HepG2 (cell line): Measurements from ENCODE around the gene EMC10. TPM values are rescaled to one million over a fixed set of nuclear protein-coding genes. Genes with fewer than 3 reads are reported as not detected.

ENCODE experiments used
- MBD4 ChIP-seq: IDR thresholded peaks from 2 replicates; pipeline ENCODE4 v1.6.1; 2012; ENCODE audit warnings: low read length, inconsistent platforms, borderline replicate concordance
- MEIS2 ChIP-seq: sonication (generic); formaldehyde crosslinking; IDR thresholded peaks from 2 replicates; pipeline ENCODE4 v1.9.0; 2021; ENCODE audit warnings: mild to moderate bottlenecking, missing genetic modification reagents
- MXI1 ChIP-seq: IDR thresholded peaks from 3 replicates; pipeline ENCODE4 v1.6.1; 2012; ENCODE audit warnings: low read depth, low read length, inconsistent platforms, borderline replicate concordance
- NR2F6 ChIP-seq, 2 experiments: IDR thresholded peaks; 2 replicates each; pipeline ENCODE4 v1.6.1; 2016; ENCODE audit warnings: antibody characterized with exemption in 1 of 2, mild to moderate bottlenecking in 1 of 2
- RAD21 ChIP-seq: fragments of 450-650 bp; formaldehyde crosslinking; IDR thresholded peaks from 2 replicates; pipeline ENCODE4 v1.5.0; 2020; ENCODE audit warnings: mild to moderate bottlenecking
- RXRA ChIP-seq: sonication (generic); formaldehyde crosslinking; IDR thresholded peaks from 2 replicates; pipeline ENCODE4 v1.5.1; 2020; ENCODE audit warnings: missing genetic modification reagents
- SALL1 ChIP-seq: sonication (generic); formaldehyde crosslinking; IDR thresholded peaks from 2 replicates; pipeline ENCODE4 v1.8.0; 2022; ENCODE audit warnings: mild to moderate bottlenecking, missing genetic modification reagents
- SMC3 ChIP-seq: IDR thresholded peaks from 2 replicates; pipeline ENCODE4 v1.6.1; 2011; ENCODE audit warnings: low read length, improper control_type of control experiment
- SSRP1 ChIP-seq: IDR thresholded peaks from 2 replicates; pipeline ENCODE4 v1.6.1; 2016; ENCODE audit warnings: control low read depth
- TBX3 ChIP-seq: fragments of 450-650 bp; IDR thresholded peaks from 2 replicates; pipeline ENCODE4 v1.6.1; 2017; ENCODE audit warnings: antibody characterized with exemption, mild to moderate bottlenecking, inconsistent platforms, borderline replicate concordance
- ZFX ChIP-seq: sonication (generic); formaldehyde crosslinking; IDR thresholded peaks from 2 replicates; pipeline ENCODE4 v1.4.0; 2020; ENCODE audit warnings: mild to moderate bottlenecking, low read depth, missing genetic modification reagents, moderate library complexity
- ZNF20 ChIP-seq: sonication (generic); formaldehyde crosslinking; IDR thresholded peaks from 2 replicates; pipeline ENCODE4 v1.4.0; 2020; ENCODE audit warnings: mild to moderate bottlenecking, moderate library complexity, missing genetic modification reagents
- ZNF740 ChIP-seq: sonication (generic); formaldehyde crosslinking; IDR thresholded peaks from 2 replicates; pipeline ENCODE4 v1.4.0; 2020; ENCODE audit warnings: missing genetic modification reagents
- ZSCAN22 ChIP-seq: sonication (generic); formaldehyde crosslinking; IDR thresholded peaks from 2 replicates; pipeline ENCODE4 v1.4.0; 2020; ENCODE audit warnings: mild to moderate bottlenecking, missing genetic modification reagents
- ZSCAN30 ChIP-seq: sonication (generic); formaldehyde crosslinking; IDR thresholded peaks from 2 replicates; pipeline ENCODE4 v1.5.0; 2020; ENCODE audit warnings: mild to moderate bottlenecking, missing genetic modification reagents
- polyA plus RNA-seq, 8 experiments: library from polyadenylated mRNA; depleted of rRNA in 3 of 8; stranded (reverse) in 7 of 8; unstranded in 1 of 8; fragments of >200 nt; fragmentation: Illumina TruSeq in 4 of 8; extraction: Trizol in 4 of 8; gene quantifications; 2 replicates each; pipeline versions ENCODE4 v1.2.1 to v1.2.3, GENCODE V29; 2011 to 2016; ENCODE audit warnings: low read depth in 4 of 8, missing spikeins in 1 of 8, mixed read lengths in 1 of 8; ENCODE audit not compliant: insufficient read depth in 1 of 8
- total RNA-seq, 5 experiments: library from RNA; depleted of rRNA; stranded (reverse); fragments of >200 nt; fragmentation: Illumina TruSeq; extraction: Trizol; gene quantifications; 2 replicates each; pipeline ENCODE4 v1.2.3, GENCODE V29; 2016; ENCODE audit warnings: low read depth in 1 of 5
- TF ChIP-seq, protein P1 (sequence below): sonication (generic); formaldehyde crosslinking; IDR thresholded peaks from 2 replicates; pipeline ENCODE4 v1.9.0; 2021; ENCODE audit warnings: missing genetic modification reagents, borderline replicate concordance
- TF ChIP-seq, protein P2 (sequence below): sonication (generic); formaldehyde crosslinking; IDR thresholded peaks from 2 replicates; pipeline ENCODE4 v1.4.0; 2020; ENCODE audit warnings: missing genetic modification reagents, borderline replicate concordance
- TF ChIP-seq, protein P3 (sequence below): IDR thresholded peaks from 2 replicates; pipeline ENCODE4 v1.6.1; 2018; ENCODE audit warnings: missing genetic modification reagents, mild to moderate bottlenecking, missing compliant biosample characterization
- TF ChIP-seq, protein P4 (sequence below): sonication (generic); formaldehyde crosslinking; IDR thresholded peaks from 2 replicates; pipeline ENCODE4 v1.5.0; 2020; ENCODE audit warnings: mild to moderate bottlenecking, missing genetic modification reagents, moderate library complexity

The EMC10 gene
- total and polyA plus RNA-seq, 2 of the 13 experiments (the other 11 are each of a cell fraction or from before 2014, with no cell fraction given): not detected

DNA sequence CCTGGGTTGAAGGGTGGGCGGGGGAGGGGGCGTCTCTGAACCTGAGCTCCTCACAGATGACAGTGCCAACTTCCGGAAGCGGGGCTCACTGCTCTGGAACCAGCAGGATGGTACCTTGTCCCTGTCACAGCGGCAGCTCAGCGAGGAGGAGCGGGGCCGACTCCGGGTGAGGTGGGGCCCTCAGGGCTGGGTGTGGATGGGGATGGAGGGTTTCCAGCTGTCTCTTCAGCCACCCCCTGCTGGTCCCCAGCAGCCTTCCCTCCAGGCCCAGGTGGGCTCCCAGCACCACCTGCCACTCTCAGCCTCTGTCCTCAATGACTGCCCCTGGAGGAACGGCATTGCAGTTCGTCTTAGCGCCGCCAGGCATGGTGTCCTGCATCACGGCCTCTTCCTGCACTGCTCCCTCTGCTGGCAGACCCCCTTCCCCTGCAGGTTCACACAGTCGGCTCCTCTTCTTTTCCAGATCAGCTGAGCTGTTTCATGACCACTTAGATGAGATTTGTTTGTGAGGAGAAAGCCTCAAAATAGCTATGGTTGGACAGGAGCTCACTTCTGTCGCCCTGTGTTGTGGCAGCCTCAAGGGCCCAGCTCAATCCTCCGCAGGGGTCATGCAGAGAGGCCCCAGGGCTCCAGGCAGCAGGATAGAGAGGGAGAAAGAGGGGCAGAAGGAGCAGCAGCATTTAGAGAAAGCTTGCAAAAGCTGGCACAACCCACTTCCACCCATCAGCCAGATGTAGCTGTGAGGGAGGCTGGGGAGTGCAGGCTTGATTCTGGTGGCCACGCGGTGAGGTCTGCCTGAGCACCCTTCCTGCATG lies 2.8 kb downstream of the EMC10 start (continued):
- no peak for TF ChIP-seq ZSCAN30 (CRISPR knock-in tag)
- TF ChIP-seq, protein P1, sequence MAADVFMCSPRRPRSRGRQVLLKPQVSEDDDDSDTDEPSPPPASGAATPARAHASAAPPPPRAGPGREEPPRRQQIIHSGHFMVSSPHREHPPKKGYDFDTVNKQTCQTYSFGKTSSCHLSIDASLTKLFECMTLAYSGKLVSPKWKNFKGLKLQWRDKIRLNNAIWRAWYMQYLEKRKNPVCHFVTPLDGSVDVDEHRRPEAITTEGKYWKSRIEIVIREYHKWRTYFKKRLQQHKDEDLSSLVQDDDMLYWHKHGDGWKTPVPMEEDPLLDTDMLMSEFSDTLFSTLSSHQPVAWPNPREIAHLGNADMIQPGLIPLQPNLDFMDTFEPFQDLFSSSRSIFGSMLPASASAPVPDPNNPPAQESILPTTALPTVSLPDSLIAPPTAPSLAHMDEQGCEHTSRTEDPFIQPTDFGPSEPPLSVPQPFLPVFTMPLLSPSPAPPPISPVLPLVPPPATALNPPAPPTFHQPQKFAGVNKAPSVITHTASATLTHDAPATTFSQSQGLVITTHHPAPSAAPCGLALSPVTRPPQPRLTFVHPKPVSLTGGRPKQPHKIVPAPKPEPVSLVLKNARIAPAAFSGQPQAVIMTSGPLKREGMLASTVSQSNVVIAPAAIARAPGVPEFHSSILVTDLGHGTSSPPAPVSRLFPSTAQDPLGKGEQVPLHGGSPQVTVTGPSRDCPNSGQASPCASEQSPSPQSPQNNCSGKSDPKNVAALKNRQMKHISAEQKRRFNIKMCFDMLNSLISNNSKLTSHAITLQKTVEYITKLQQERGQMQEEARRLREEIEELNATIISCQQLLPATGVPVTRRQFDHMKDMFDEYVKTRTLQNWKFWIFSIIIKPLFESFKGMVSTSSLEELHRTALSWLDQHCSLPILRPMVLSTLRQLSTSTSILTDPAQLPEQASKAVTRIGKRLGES (CRISPR knock-in tag): no peak
- TF ChIP-seq, protein P2, sequence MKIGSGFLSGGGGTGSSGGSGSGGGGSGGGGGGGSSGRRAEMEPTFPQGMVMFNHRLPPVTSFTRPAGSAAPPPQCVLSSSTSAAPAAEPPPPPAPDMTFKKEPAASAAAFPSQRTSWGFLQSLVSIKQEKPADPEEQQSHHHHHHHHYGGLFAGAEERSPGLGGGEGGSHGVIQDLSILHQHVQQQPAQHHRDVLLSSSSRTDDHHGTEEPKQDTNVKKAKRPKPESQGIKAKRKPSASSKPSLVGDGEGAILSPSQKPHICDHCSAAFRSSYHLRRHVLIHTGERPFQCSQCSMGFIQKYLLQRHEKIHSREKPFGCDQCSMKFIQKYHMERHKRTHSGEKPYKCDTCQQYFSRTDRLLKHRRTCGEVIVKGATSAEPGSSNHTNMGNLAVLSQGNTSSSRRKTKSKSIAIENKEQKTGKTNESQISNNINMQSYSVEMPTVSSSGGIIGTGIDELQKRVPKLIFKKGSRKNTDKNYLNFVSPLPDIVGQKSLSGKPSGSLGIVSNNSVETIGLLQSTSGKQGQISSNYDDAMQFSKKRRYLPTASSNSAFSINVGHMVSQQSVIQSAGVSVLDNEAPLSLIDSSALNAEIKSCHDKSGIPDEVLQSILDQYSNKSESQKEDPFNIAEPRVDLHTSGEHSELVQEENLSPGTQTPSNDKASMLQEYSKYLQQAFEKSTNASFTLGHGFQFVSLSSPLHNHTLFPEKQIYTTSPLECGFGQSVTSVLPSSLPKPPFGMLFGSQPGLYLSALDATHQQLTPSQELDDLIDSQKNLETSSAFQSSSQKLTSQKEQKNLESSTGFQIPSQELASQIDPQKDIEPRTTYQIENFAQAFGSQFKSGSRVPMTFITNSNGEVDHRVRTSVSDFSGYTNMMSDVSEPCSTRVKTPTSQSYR (CRISPR knock-in tag): 0 out of 2 replicates have a peak, but pooled peaks have one; percentile 29
- no peak for TF ChIP-seq MEIS2 (CRISPR knock-in tag)
- peak; percentile 88 for TF ChIP-seq RAD21 (CRISPR knock-in tag)
- TF ChIP-seq, protein P3, sequence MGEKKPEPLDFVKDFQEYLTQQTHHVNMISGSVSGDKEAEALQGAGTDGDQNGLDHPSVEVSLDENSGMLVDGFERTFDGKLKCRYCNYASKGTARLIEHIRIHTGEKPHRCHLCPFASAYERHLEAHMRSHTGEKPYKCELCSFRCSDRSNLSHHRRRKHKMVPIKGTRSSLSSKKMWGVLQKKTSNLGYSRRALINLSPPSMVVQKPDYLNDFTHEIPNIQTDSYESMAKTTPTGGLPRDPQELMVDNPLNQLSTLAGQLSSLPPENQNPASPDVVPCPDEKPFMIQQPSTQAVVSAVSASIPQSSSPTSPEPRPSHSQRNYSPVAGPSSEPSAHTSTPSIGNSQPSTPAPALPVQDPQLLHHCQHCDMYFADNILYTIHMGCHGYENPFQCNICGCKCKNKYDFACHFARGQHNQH (CRISPR knock-in tag): peak; percentile 42; the same call in 1 of the 2 replicates
- TF ChIP-seq ZFX (CRISPR knock-in tag): peak; percentile 41; the same call in 1 of the 2 replicates
- TF ChIP-seq, protein P4, sequence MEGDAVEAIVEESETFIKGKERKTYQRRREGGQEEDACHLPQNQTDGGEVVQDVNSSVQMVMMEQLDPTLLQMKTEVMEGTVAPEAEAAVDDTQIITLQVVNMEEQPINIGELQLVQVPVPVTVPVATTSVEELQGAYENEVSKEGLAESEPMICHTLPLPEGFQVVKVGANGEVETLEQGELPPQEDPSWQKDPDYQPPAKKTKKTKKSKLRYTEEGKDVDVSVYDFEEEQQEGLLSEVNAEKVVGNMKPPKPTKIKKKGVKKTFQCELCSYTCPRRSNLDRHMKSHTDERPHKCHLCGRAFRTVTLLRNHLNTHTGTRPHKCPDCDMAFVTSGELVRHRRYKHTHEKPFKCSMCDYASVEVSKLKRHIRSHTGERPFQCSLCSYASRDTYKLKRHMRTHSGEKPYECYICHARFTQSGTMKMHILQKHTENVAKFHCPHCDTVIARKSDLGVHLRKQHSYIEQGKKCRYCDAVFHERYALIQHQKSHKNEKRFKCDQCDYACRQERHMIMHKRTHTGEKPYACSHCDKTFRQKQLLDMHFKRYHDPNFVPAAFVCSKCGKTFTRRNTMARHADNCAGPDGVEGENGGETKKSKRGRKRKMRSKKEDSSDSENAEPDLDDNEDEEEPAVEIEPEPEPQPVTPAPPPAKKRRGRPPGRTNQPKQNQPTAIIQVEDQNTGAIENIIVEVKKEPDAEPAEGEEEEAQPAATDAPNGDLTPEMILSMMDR (CRISPR knock-in tag): peak; percentile 92
- peak; percentile 91 for TF ChIP-seq SMC3
- TF ChIP-seq MBD4: no peak
- TF ChIP-seq ZNF740 (CRISPR knock-in tag): no peak
- TF ChIP-seq SSRP1 (CRISPR knock-in tag): peak; percentile 62; the same call in 1 of the 2 replicates
- no peak for TF ChIP-seq TBX3
- TF ChIP-seq RXRA: 0 out of 2 replicates have a peak, but pooled peaks have one; percentile 27
- 0 out of 2 replicates have a peak, but pooled peaks have one; percentile 37 for TF ChIP-seq ZSCAN22 (CRISPR knock-in tag)
- TF ChIP-seq ZNF20: no peak
- peak; percentile 45; the same call in 1 of the 2 replicates for TF ChIP-seq SALL1 (CRISPR knock-in tag)
- 0 out of 3 replicates have a peak, but pooled peaks have one; percentile 10 for TF ChIP-seq MXI1
- TF ChIP-seq NR2F6 (IDR thresholded peaks at IDR 0.05): no peak
- peak; percentile 52; the same call in 1 of the 2 replicates for TF ChIP-seq NR2F6 (CRISPR knock-in tag; IDR thresholded peaks at IDR 0.05)
